PFSK-1 (cell line): Measurements from ENCODE around the gene TCHP.

Source experiments
- FOXP2 ChIP-seq: optimal IDR thresholded peaks from 2 replicates; pipeline ENCODE3; 2011; ENCODE audit warnings: borderline replicate concordance, control low read depth, inconsistent platforms; ENCODE audit not compliant: insufficient read depth; ENCODE audit errors: extremely low read length, extremely low read depth
- POLR2AphosphoS5 ChIP-seq: IDR thresholded peaks from 2 replicates; pipeline ENCODE4 v1.6.1; 2012; ENCODE audit warnings: low read depth, mild to moderate bottlenecking, control low read depth, low read length, moderate library complexity
- SIN3A ChIP-seq: IDR thresholded peaks from 2 replicates; pipeline ENCODE4 v1.6.1; 2012; ENCODE audit warnings: mild to moderate bottlenecking, low read length, moderate library complexity, borderline replicate concordance; ENCODE audit not compliant: insufficient read depth
- TAF1 ChIP-seq: IDR thresholded peaks from 2 replicates; pipeline ENCODE4 v1.6.1; 2012; ENCODE audit warnings: low read length, control low read depth, borderline replicate concordance; ENCODE audit not compliant: insufficient read depth
- TF ChIP-seq, protein P1 (sequence below), 2 experiments: IDR thresholded peaks; 2 replicates each; pipeline versions ENCODE4 v1.6.1 to v1.8.0; 2011 to 2012; ENCODE audit warnings: low read depth in 2 of 2, low read length in 2 of 2, control low read depth in 1 of 2, inconsistent platforms in 1 of 2, mild to moderate bottlenecking in 1 of 2, moderate library complexity in 1 of 2; ENCODE audit not compliant: insufficient read depth in 1 of 2

The TCHP gene

DNA sequence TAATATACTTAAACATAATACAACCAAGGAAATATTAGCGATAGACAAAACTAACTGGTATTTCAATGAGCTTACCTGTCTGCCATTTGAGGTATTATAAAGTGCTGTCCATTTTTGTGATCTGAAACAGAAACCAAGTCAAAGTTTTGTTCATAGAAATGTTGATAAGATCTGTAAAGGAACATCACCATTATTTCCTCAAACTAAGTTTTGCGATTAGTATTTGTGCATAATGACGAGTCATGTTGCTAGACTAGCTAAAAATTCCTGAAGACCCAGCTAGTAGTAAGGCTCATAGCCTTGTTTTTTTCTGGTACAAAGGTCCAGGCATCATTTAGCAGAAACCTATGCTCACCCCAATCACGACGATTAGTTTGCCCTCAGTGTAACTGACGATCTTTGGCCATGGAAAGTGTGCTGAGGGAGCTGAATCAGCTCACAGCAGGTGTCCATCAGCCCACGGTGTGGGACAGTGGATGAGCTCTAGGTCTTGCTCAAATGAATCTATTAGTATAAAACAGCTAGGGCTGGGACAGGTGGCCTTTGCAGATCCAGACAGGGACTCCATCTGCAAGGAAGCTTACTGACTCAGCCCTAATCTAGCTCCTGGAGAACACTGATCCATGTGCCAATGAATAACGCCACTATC, 67.4 kb downstream of the TCHP start:
- no peak for TF ChIP-seq TAF1
- TF ChIP-seq POLR2AphosphoS5: no peak
- no peak for TF ChIP-seq FOXP2
- TF ChIP-seq SIN3A: no peak
- TF ChIP-seq, protein P1, sequence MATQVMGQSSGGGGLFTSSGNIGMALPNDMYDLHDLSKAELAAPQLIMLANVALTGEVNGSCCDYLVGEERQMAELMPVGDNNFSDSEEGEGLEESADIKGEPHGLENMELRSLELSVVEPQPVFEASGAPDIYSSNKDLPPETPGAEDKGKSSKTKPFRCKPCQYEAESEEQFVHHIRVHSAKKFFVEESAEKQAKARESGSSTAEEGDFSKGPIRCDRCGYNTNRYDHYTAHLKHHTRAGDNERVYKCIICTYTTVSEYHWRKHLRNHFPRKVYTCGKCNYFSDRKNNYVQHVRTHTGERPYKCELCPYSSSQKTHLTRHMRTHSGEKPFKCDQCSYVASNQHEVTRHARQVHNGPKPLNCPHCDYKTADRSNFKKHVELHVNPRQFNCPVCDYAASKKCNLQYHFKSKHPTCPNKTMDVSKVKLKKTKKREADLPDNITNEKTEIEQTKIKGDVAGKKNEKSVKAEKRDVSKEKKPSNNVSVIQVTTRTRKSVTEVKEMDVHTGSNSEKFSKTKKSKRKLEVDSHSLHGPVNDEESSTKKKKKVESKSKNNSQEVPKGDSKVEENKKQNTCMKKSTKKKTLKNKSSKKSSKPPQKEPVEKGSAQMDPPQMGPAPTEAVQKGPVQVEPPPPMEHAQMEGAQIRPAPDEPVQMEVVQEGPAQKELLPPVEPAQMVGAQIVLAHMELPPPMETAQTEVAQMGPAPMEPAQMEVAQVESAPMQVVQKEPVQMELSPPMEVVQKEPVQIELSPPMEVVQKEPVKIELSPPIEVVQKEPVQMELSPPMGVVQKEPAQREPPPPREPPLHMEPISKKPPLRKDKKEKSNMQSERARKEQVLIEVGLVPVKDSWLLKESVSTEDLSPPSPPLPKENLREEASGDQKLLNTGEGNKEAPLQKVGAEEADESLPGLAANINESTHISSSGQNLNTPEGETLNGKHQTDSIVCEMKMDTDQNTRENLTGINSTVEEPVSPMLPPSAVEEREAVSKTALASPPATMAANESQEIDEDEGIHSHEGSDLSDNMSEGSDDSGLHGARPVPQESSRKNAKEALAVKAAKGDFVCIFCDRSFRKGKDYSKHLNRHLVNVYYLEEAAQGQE (IDR thresholded peaks at IDR 0.05; ENCODE audit: insufficient read depth in 1 of 2, low read depth in 2 of 2, low read length in 2 of 2): no peak
